ENCODE results near the gene SOCS7. TPM values are rescaled to one million over a fixed set of nuclear protein-coding genes. Genes with fewer than 3 reads are reported as not detected.
"Not testable (repeated sequence)": the region's sequence is repeated elsewhere in the genome, so short reads cannot be mapped to it uniquely, and the experiment has no call there.

Gene SOCS7
- total RNA-seq, 1 experiment from 2014 or later: 31.0 TPM

DNA sequence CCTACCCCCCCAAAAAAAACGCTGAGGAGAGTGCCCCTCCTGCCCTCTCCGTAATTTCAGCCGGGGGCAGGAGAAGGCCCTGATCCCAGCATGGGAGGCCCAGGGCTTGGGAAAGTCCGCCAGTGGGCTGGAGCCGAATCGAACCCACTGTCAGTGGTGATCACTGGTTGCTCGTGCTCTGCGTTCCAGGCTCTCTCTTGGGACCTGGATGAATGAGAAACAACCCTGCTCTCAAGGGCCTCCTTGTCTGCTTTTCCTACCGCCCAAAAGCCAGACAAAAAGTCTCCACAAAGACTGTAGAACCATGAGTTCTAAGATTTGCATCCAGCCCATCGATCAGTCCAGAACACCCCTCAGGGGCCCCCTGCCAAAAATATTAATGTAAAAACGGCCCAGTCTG lies 84.7 kb downstream of the SOCS7 start:
- TF ChIP-seq CTCF (IDR thresholded peaks at IDR 0.05): no peak
- no peak for TF ChIP-seq POLR2AphosphoS5 (IDR thresholded peaks at IDR 0.05; ENCODE audit: low read depth, low read length)
- TF ChIP-seq REST (IDR thresholded peaks at IDR 0.05; ENCODE audit: insufficient read depth in 1 of 2, low read depth in 2 of 2, low read length in 1 of 2): no peak
- TF ChIP-seq TCF7L2 (IDR thresholded peaks at IDR 0.05; ENCODE audit: low read depth, low read length): no peak
- no peak for TF ChIP-seq SIN3A (IDR thresholded peaks at IDR 0.05; ENCODE audit: borderline replicate concordance, insufficient read depth, low read depth, low read length)
- H3K27ac ChIP-seq (ENCODE audit: low read length): no peak overlapping the region
- DNase-seq (ENCODE audit: low read depth, low spot score): no peak
- no peaks in the 10 kb centered on the region for H3K27me3 ChIP-seq (ENCODE audit: control insufficient read depth, insufficient read depth, low read length)
- no TSS peak for BruUV-seq (replicated peaks)
- no peaks in the 10 kb centered on the region for H3K9me3 ChIP-seq (ENCODE audit: control insufficient read depth, insufficient read depth, low read depth, low read length)
- ChIA-PET POLR2A (no interaction called here), CTCF (no interaction called here)
- H3K36me3 ChIP-seq (ENCODE audit: control insufficient read depth, insufficient read depth, low read length): no peaks in the 10 kb centered on the region
- no peak for ATAC-seq
- H3K4me1 ChIP-seq (ENCODE audit: control insufficient read depth, insufficient read depth, low read length): no peaks in the 10 kb centered on the region
- no peak overlapping the region for H3K4me3 ChIP-seq (ENCODE audit: low read depth in 2 of 2, low read length in 2 of 2)
- intact Hi-C loops (cut with micrococcal nuclease; ENCODE audit: unreplicated experiment) (no loop called here), in situ Hi-C loops (cut with HindIII; ENCODE audit: low pct_unique_long_range_greater_than_20kb, low sequenced_read_pairs) (no loop called here)

- H3K4me1 ChIP-seq (ENCODE audit: control insufficient read depth, insufficient read depth, low read length); ATAC-seq; BruUV-seq (replicated peaks); H3K27ac ChIP-seq (ENCODE audit: low read length); intact Hi-C loops (cut with micrococcal nuclease; ENCODE audit: unreplicated experiment); H3K27me3 ChIP-seq (ENCODE audit: control insufficient read depth, insufficient read depth, low read length); H3K36me3 ChIP-seq (ENCODE audit: control insufficient read depth, insufficient read depth, low read length); H3K9me3 ChIP-seq (ENCODE audit: control insufficient read depth, insufficient read depth, low read depth, low read length); DNase-seq (ENCODE audit: low read depth, low spot score); CTCF ChIA-PET; H3K4me3 ChIP-seq (ENCODE audit: low read depth in 2 of 2, low read length in 2 of 2); in situ Hi-C loops (cut with HindIII; ENCODE audit: low pct_unique_long_range_greater_than_20kb, low sequenced_read_pairs): not testable (repeated sequence)
- POLR2A ChIA-PET: interaction anchor here (0.7 kb wide), 1 partner anchor 117 kb away, joined by 4 read pairs; no protein-coding TSS in a partner anchor
Measured at GRCh38 chr17:38437313-38437712, 85.7 kb downstream of the SOCS7 start.

- Histone ChIP-seq H3K4me1 (ENCODE audit: control insufficient read depth, insufficient read depth, low read length) (peaks cover 13% of the 10 kb centered on the region), H3K36me3 (ENCODE audit: control insufficient read depth, insufficient read depth, low read length) (no peaks in the 10 kb centered on the region), H3K9me3 (ENCODE audit: control insufficient read depth, insufficient read depth, low read depth, low read length) (no peaks in the 10 kb centered on the region), H3K27ac (ENCODE audit: low read length) (no peak overlapping the region), H3K27me3 (ENCODE audit: control insufficient read depth, insufficient read depth, low read length) (no peaks in the 10 kb centered on the region), H3K4me3 (ENCODE audit: low read depth in 2 of 2, low read length in 2 of 2) (no peak overlapping the region)
- intact Hi-C loops (cut with micrococcal nuclease; ENCODE audit: unreplicated experiment) (no loop called here), in situ Hi-C loops (cut with HindIII; ENCODE audit: low pct_unique_long_range_greater_than_20kb, low sequenced_read_pairs) (no loop called here)
- ChIA-PET CTCF (no interaction called here), POLR2A (no interaction called here)
- no TSS peak for BruUV-seq (replicated peaks)
- DNase-seq (ENCODE audit: low read depth, low spot score): no peak
- TF ChIP-seq SIN3A (IDR thresholded peaks at IDR 0.05; ENCODE audit: borderline replicate concordance, insufficient read depth, low read depth, low read length) (no peak), CTCF (IDR thresholded peaks at IDR 0.05) (no peak), REST (IDR thresholded peaks at IDR 0.05; ENCODE audit: insufficient read depth in 1 of 2, low read depth in 2 of 2, low read length in 1 of 2) (no peak), TCF7L2 (IDR thresholded peaks at IDR 0.05; ENCODE audit: low read depth, low read length) (no peak)
- ATAC-seq: no peak
Measured at GRCh38 chr17:38439436-38439835, 87.8 kb downstream of the SOCS7 start.

All from Panc1 (cell line).